Dedifferentiated amniotic fluid mesenchymal stem cell (primary cell): ENCODE measurements around the gene RAB27A.

Experiments used
- DNase-seq: peaks from one replicate; pipeline ENCODE4 v3.0.0-alpha.2; 2016; ENCODE audit errors: extremely low spot score

Gene RAB27A

DNA sequence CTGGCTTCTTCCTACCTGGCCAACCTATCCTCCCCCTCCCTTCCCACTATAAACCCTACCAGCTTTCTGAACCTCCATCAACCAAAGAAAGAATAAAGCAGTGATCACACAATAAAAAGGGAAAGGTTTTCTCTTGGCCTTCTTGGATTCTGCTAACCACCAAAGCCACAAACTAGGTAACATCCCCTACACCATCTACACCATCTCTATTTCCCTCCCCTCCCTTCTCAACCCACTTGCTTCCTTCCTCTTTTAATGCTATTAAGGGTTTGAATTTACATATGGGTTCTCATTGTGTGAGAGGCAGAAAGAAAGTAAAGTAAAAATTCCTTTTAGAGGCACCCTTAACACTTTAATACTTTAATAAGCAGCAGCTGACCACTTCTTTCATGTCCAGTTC is 67.0 kb downstream of the RAB27A start:
- no peak for DNase-seq

DNA sequence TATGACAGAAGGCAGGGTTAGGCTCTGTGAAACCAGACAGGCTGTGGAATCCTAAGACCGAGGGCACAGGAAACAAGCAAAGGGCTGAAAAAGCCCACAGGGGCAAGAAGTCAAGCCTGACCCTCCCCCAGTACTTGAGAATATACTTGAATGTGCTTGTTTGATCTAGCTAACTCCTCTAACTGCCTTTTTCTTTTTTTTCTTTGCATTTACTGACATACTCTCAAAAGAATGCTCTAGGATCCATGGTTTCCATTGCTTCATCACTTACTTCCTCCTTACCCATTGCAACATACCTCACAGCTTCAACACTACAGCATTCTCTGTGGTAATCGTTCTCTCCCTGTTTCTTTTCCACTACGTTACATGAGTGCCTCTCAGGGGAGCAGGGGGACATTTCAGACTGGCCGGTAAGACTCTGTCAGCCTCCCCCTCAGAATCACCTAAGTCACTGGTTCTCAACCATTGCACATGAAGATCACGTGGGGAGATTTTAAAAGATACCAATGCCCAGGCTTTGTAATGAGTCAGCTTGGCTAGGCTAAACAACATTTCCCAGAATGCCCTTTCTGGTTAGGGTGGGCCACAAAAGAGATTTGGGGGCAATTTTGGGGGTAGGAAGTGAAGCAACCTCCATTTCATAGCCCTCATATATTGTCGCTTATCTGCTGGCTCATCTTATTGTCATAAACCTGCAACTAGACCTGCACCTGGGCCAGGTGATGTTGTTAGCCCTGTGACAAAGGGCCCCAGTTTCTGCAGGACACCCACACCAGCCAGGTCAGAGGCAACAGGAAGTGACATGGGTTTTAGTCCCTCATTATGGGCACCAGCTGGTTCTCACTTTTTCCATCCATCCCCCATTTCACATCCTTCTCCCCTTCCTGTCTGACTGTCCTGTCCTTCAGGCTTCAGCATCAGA is 68.3 kb downstream of the RAB27A start:
- peak; percentile 93 for DNase-seq

DNA sequence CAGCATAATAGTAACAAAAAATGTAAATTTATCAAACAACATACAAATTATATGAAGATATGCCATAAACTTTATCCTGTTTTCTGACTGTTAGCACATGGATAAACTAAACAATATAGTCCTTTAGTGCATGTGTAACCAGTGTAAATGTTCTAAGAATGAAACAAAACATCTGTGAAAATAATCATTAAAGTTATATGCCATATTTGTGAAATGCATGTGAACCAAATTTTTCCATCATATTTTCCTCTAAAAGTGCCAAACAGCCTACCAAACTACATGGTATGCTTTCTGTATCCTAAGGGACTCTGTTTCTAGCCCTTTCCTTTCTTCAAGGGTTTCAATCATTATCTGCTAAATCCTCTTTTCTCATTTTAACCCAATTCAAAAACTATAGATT is 69.0 kb downstream of the RAB27A start:
- DNase-seq, result no peak

- no peak for DNase-seq
These were observed 71.6 kb downstream of the RAB27A start for GRCh38 chr15:55218056-55218455.

DNA sequence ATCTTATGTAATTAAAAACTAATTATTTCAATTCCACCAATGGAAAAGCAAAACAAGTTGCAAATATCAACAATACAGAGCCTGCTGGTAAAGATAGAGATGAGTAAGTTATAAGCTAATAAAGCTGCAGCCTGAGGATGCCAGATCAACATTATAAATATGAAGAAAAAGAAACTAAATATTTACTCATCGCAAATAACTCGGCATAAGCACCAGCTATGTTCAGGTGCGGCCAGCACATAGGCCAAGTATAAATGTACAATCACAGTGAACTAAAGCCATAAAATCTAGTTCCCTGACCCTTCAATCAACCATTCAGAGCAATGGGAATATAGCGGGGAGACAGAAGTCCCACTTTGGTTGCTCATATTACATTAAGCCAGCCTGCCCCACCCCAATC is 85.1 kb downstream of the RAB27A start:
- no peak for DNase-seq

GRCh38 chr15:55202206-55202605 is 87.4 kb downstream of the RAB27A start:
- no peak for DNase-seq

DNA sequence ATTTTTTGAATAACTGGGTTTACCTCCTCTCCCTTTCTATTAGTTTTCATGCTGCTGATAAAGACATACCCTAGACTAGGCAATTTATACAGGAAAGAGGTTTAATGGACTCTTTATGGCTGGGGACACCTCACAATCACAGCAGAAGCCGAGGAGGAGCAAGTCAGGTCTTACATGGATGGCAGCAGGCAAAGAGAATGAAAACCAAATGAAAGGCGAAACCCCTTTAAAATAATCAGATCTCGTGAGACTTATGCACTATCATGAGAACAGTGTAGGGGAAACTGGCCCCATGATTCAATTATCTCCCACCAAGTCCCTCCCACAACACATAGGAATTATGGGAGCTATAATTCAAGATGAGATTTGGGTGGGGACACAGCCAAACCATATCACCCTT is 90.9 kb downstream of the RAB27A start:
- no peak for DNase-seq

- DNase-seq, result no peak
These were observed 91.9 kb downstream of the RAB27A start for GRCh38 chr15:55197719-55198118.

DNA sequence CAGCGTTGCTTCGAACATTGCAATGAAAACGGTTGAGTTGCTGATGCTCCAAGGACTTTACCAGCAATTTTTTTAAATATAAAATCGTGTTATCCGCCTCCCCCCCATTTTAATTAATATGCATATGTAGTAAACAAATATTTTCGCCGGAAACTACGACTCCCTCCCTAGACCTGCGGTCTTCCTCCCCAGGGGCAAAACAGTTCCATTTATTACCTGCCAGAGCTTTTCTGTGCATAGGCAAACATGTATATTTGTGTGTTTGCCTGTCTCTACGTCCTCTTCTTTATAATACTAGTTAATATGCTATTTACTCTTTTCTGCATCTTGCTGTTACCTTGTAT is 92.3 kb downstream of the RAB27A start:
- no peak for DNase-seq

- peak; percentile 99 for DNase-seq
These were observed 92.9 kb downstream of the RAB27A start, which contains the start of gene RSL24D1 for GRCh38 chr15:55196458-55197361. Gene RSL24D1 (minus strand): TSS chr15:55196941. CDS start chr15:55196890, 51 bp downstream.

DNA sequence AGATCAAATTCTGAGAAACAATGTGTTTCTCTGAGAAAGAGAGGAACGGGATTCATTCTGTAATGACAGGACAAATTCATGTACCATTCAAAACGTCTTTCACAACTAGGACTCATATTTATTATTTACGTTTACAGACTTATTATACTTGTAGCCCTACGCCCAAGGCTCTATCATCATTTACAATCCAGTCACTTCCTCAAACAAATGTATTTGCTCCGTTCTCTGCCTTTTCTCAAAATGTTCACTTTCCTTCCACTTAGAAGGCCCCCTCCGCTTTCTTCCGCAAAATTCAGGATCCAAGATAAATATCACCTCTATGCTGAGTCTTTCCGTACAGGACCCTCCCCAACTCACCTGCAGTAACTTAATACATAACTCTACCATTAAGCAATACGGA is 93.6 kb downstream of the RAB27A start:
- no peak for DNase-seq

DNA sequence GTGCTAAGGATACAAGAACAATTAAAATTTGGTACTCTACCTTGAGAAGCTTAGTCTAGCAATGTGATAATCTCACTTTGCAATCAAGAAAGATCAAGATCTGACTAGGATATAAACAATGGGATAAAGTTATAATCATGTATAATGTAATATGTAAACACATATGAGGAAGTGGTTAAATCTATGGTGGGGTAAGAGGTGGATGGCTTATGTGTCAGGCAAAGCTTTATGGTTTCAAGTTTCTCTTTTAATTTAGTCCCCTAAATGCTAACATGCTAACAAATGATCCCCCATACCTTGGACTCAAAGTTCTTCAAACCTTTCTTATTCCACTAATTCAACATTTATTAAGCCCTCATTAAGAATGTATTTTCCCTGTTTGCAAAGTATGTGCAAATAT is 95.4 kb downstream of the RAB27A start:
- DNase-seq, result no peak

DNA sequence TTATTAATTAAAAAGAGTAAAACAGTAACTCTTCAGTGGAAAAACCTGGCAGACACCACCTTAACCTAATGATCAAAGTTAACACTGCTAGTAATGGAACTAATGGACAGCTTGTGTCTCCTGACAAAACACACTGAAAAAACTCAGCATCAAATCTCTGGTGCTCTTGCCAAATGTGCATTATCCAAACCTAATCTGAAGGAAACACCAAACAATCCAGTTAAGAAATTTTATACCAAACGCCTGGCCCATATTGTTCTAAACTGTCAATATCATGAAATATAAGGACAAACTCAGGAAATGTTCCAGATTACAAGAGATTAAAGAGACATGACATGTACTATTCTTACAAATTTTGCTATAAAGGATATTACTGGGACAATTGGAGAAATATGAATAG is 103.3 kb downstream of the RAB27A start:
- no peak for DNase-seq

- no peak for DNase-seq
These were observed 105.9 kb downstream of the RAB27A start for GRCh38 chr15:55183679-55184078.

- no peak for DNase-seq
These were observed 110.5 kb downstream of the RAB27A start for GRCh38 chr15:55179141-55179540.

DNA sequence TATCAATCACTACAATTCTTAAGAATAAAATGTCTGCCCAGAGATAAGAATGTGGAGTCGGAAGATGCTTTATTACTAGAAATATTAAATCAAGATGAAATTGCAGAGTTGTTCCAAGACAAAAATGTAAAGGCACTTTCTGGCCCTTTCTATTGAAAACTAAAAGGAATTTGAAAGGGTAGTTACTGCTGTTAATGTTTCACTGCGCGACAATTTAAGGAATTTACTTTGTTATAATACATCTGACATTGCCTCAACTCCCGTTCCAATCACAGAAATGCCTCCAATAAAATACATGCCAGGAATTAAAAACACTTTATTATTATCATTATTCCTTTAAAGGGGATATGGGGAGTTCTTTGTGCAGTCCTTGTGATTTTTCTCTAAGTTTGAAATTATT is 119.3 kb downstream of the RAB27A start:
- no peak for DNase-seq

DNA sequence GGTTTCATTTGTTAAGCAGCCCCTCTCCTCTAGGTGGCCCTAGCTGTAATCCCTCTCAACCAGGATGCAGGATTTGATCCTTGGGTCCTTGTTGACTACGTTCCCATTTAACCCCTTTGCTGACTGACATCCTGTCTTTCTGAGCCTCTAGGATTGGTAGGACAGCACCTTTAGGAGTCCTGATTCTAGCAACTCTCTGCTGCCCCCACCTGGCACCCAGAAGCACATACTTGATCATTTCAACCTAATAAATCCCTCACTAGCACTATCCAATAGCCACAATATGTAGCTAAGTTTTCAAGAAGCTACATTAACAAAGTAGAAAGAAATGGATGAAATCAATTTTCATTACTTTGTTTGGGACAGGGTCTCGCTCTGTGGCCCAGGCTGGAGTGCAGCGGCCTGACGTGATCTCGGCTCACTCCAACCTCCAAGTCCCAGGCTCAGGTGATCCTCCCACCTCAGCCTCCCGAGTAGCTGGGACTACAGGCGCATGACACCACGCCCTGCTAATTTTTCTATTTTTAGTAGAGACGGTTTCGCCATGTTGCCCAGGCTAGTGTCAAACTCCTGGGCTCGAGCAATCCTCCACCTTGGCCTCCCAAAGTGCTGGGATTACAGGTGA is 121.2 kb downstream of the RAB27A start:
- peak; percentile 40 for DNase-seq

DNA sequence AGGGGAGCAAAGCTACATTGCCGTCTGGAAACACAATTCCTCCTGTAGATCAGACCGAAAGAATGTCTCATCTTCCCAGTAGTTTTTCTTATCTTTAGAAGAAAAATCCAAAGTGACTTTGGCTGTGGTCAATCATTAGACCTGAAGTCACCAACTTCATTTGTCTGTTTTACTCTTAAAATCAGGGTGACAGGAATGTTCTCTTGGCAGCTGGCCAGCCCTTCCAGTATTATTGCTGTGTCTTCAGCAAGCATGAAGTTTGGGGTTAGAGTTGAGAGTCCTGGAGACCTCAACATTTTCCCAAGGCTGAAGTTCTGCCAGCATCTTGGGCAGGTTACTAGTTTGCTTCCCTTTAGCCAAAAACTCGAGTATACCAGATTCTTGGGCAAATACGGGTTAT is 125.3 kb downstream of the RAB27A start:
- DNase-seq, result no peak
